IMR-90 (cell line): ENCODE measurements around the gene TCP1. TPM values are rescaled to one million over a fixed set of nuclear protein-coding genes. Genes with fewer than 3 reads are reported as not detected.

Experiments used
- ATAC-seq: fragments of 200-7000 bp; cut with Tn5 transposase; 2 replicates; pipeline ENCODE4 v1.9.1; 2020; ENCODE audit warnings: low read depth, mild to moderate bottlenecking, moderate library complexity
- BruUV-seq: library from RNA; stranded (reverse); fragments of 400-500 nt; replicated peaks from 2 replicates; lab custom pipeline; 2021; lab: Mats Ljungman, UMichigan
- CTCF ChIA-PET: fragments of 300-600 bp; formaldehyde crosslinking; extraction: SDS; loops from one replicate; lab custom pipeline; 2021; ENCODE audit warnings: antibody characterized with exemption; lab: Yijun Ruan, JAX
- POLR2A ChIA-PET: fragments of 300-600 bp; sonication (Branson Sonifier 250); formaldehyde crosslinking; loops from one replicate; lab custom pipeline; 2022; ENCODE audit warnings: antibody characterized with exemption; ENCODE audit not compliant: unreplicated experiment; lab: Charles Lee
- DNase-seq: peaks from one replicate; pipeline ENCODE4 v3.0.0; 2013
- H2AFZ ChIP-seq: replicated peaks from 2 replicates; pipeline ENCODE3; 2013; ENCODE audit warnings: low read length, mild to moderate bottlenecking; ENCODE audit not compliant: poor library complexity
- H2AK5ac ChIP-seq: 2 replicates; pipeline ENCODE4 v1.6.1; 2013; ENCODE audit warnings: low read depth, low read length, inconsistent platforms
- H2AK9ac ChIP-seq: replicated peaks from 2 replicates; pipeline ENCODE3; 2013; ENCODE audit warnings: mild to moderate bottlenecking, low read depth, low read length, moderate library complexity; ENCODE audit not compliant: poor library complexity
- H2BK120ac ChIP-seq: 2 replicates; pipeline ENCODE4 v1.6.1; 2013; ENCODE audit warnings: low read depth, low read length, inconsistent platforms
- H2BK15ac ChIP-seq: 3 replicates; pipeline ENCODE4 v1.6.1; 2013; ENCODE audit warnings: low read depth, low read length, inconsistent platforms
- H2BK20ac ChIP-seq: 2 replicates; pipeline ENCODE4 v1.6.1; 2013; ENCODE audit warnings: low read depth, mild to moderate bottlenecking, inconsistent platforms, low read length, moderate library complexity
- H2BK5ac ChIP-seq: 2 replicates; pipeline ENCODE4 v1.6.1; 2013; ENCODE audit warnings: mild to moderate bottlenecking, low read depth, low read length, inconsistent platforms; ENCODE audit not compliant: poor library complexity, severe bottlenecking
- H3K14ac ChIP-seq: replicated peaks from 2 replicates; pipeline ENCODE4 v1.6.1; 2013; ENCODE audit warnings: low read depth, low read length, inconsistent platforms
- H3K18ac ChIP-seq: 2 replicates; pipeline ENCODE4 v1.6.1; 2013; ENCODE audit warnings: low read depth, low read length, control low read depth
- H3K23ac ChIP-seq: 2 replicates; pipeline ENCODE4 v1.6.1; 2013; ENCODE audit warnings: low read depth, low read length, inconsistent platforms
- H3K27ac ChIP-seq: 2 replicates; pipeline ENCODE4 v1.5.1; 2013; ENCODE audit warnings: mild to moderate bottlenecking, control low read depth, low read length; ENCODE audit not compliant: insufficient read depth
- H3K27me3 ChIP-seq: 2 replicates; pipeline ENCODE4 v1.6.1; 2013; ENCODE audit warnings: low read length; ENCODE audit not compliant: control insufficient read depth, insufficient read depth
- H3K36me3 ChIP-seq: 2 replicates; pipeline ENCODE4 v1.6.1; 2013; ENCODE audit warnings: low read length, mixed read lengths; ENCODE audit not compliant: control insufficient read depth, insufficient read depth
- H3K4ac ChIP-seq: 2 replicates; pipeline ENCODE4 v1.6.1; 2013; ENCODE audit warnings: low read depth, low read length, inconsistent platforms
- H3K4me1 ChIP-seq: 2 replicates; pipeline ENCODE4 v1.6.1; 2013; ENCODE audit warnings: low read length, mixed read lengths; ENCODE audit not compliant: control insufficient read depth, insufficient read depth
- H3K4me2 ChIP-seq: 2 replicates; pipeline ENCODE4 v1.6.1; 2013; ENCODE audit warnings: low read depth, mild to moderate bottlenecking, control low read depth, low read length, moderate library complexity
- H3K4me3 ChIP-seq: 2 replicates; pipeline ENCODE4 v1.5.1; 2013; ENCODE audit warnings: low read depth, mild to moderate bottlenecking, control low read depth, low read length, moderate library complexity; ENCODE audit not compliant: insufficient read depth
- H3K56ac ChIP-seq: 2 replicates; pipeline ENCODE4 v1.6.1; 2013; ENCODE audit warnings: low read length, inconsistent platforms; ENCODE audit not compliant: insufficient read depth; ENCODE audit errors: extremely low read depth
- H3K79me1 ChIP-seq, 2 experiments: 2 replicates each; pipeline ENCODE4 v1.6.1; 2013; ENCODE audit warnings: low read length in 2 of 2, inconsistent platforms in 1 of 2, low read depth in 1 of 2
- H3K9ac ChIP-seq: 2 replicates; pipeline ENCODE4 v1.6.1; 2013; ENCODE audit warnings: low read depth, low read length, control low read depth
- H3K9me1 ChIP-seq: 2 replicates; pipeline ENCODE4 v1.6.1; 2013; ENCODE audit warnings: low read length, inconsistent platforms; ENCODE audit not compliant: insufficient read depth
- H3K9me3 ChIP-seq: 2 replicates; pipeline ENCODE4 v1.6.1; 2013; ENCODE audit warnings: low read length; ENCODE audit not compliant: control insufficient read depth, insufficient read depth
- H4K20me1 ChIP-seq: 2 replicates; pipeline ENCODE4 v1.6.1; 2013; ENCODE audit warnings: low read length, inconsistent platforms; ENCODE audit not compliant: insufficient read depth
- H4K5ac ChIP-seq: 2 replicates; pipeline ENCODE4 v1.6.1; 2013; ENCODE audit warnings: mild to moderate bottlenecking, low read depth, low read length, control low read depth
- H4K8ac ChIP-seq, 2 experiments: 2 replicates each; pipeline ENCODE4 v1.6.1; 2013; ENCODE audit warnings: low read depth in 2 of 2, low read length in 2 of 2, control low read depth in 1 of 2, inconsistent platforms in 1 of 2
- H4K91ac ChIP-seq: 2 replicates; pipeline ENCODE4 v1.6.1; 2013; ENCODE audit warnings: low read depth, low read length, inconsistent platforms; ENCODE audit not compliant: insufficient read depth
- BHLHE40 ChIP-seq: fragments of 150-350 bp; IDR thresholded peaks from 2 replicates; pipeline ENCODE4 v1.6.1; 2016; ENCODE audit warnings: mild to moderate bottlenecking, low read depth, low read length
- CEBPB ChIP-seq: IDR thresholded peaks from 2 replicates; pipeline ENCODE4 v1.6.1; 2012; ENCODE audit warnings: low read depth, low read length, improper control_type of control experiment
- CHD1 ChIP-seq: IDR thresholded peaks from 2 replicates; pipeline ENCODE4 v1.6.1; 2012; ENCODE audit warnings: low read depth, low read length, improper control_type of control experiment
- FOS ChIP-seq: fragments of 150-350 bp; IDR thresholded peaks from 2 replicates; pipeline ENCODE4 v1.6.1; 2016; ENCODE audit warnings: low read depth, low read length
- MAFK ChIP-seq: IDR thresholded peaks from 2 replicates; pipeline ENCODE4 v1.6.1; 2012; ENCODE audit warnings: low read depth, low read length, improper control_type of control experiment
- MAZ ChIP-seq: IDR thresholded peaks from 2 replicates; pipeline ENCODE4 v1.6.1; 2012; ENCODE audit warnings: low read depth, mild to moderate bottlenecking, low read length, improper control_type of control experiment, moderate library complexity, borderline replicate concordance
- MXI1 ChIP-seq: IDR thresholded peaks from 2 replicates; pipeline ENCODE4 v1.6.1; 2012; ENCODE audit warnings: low read depth, mild to moderate bottlenecking, low read length, moderate library complexity, borderline replicate concordance
- NFE2L2 ChIP-seq: fragments of 150-350 bp; IDR thresholded peaks from 2 replicates; pipeline ENCODE4 v1.6.1; 2016; ENCODE audit warnings: low read depth, mild to moderate bottlenecking, low read length
- POLR2A ChIP-seq: IDR thresholded peaks from 2 replicates; pipeline ENCODE4 v1.6.1; 2012; ENCODE audit warnings: mild to moderate bottlenecking, low read depth, low read length
- RAD21 ChIP-seq: IDR thresholded peaks from 2 replicates; pipeline ENCODE4 v1.6.1; 2012; ENCODE audit warnings: low read length, improper control_type of control experiment
- RCOR1 ChIP-seq: IDR thresholded peaks from 2 replicates; pipeline ENCODE4 v1.6.1; 2012; ENCODE audit warnings: mild to moderate bottlenecking, low read length, improper control_type of control experiment; ENCODE audit not compliant: insufficient replicate concordance
- RFX5 ChIP-seq: IDR thresholded peaks from 2 replicates; pipeline ENCODE4 v1.8.0; 2012; ENCODE audit warnings: low read depth, mild to moderate bottlenecking, low read length, moderate library complexity
- SMC3 ChIP-seq: fragments of 150-350 bp; IDR thresholded peaks from 2 replicates; pipeline ENCODE4 v1.6.1; 2016; ENCODE audit warnings: low read depth, mild to moderate bottlenecking, antibody characterized with exemption, low read length, moderate library complexity
- WGBS, 2 experiments: methylation state at CpG; one replicate each; pipeline versions ENCODE4 v1.1.5 to v1.1.7; 2013; ENCODE audit warnings: missing lambda C conversion rate in 2 of 2; ENCODE audit not compliant: insufficient read length in 1 of 2; ENCODE audit errors: extremely low coverage in 2 of 2; 5-methylcytosine and 5-hydroxymethylcytosine counted together
- dilution Hi-C: fragments of 300-500 bp; cut with HindIII; formaldehyde crosslinking; loops from one replicate; pipeline ENCODE4 v1.14.3; 2018; ENCODE audit warnings: low sequenced_read_pairs; ENCODE audit not compliant: unreplicated experiment
- in situ Hi-C: fragments of 300-500 bp; cut with MboI; formaldehyde crosslinking; loops from 3 replicates; pipeline ENCODE4 v1.14.3; 2019; ENCODE audit warnings: low sequenced_read_pairs, inconsistent platforms, mixed read lengths
- intact Hi-C: fragments of 100-400 bp; cut with micrococcal nuclease; formaldehyde crosslinking; loops from 2 replicates; pipeline ENCODE4 v1.10.0; 2022
- polyA plus RNA-seq, 3 experiments: library from polyadenylated mRNA; depleted of rRNA; stranded (reverse); fragments of >200 nt; gene quantifications; 2 replicates each; pipeline ENCODE4 v1.2.3, GENCODE V29; 2012; ENCODE audit warnings: low replicate concordance in 1 of 3
- total RNA-seq: library from RNA; depleted of rRNA; stranded (reverse); fragments of >200 nt; gene quantifications from 2 replicates; pipeline ENCODE4 v1.2.3, GENCODE V29; 2012
- TF ChIP-seq, protein P1 (sequence below): conservative IDR thresholded peaks from 2 replicates; pipeline ENCODE4 v1.5.1; 2012; ENCODE audit warnings: mild to moderate bottlenecking, low read depth, low read length, improper control_type of control experiment
- TF ChIP-seq, protein P2 (sequence below): fragments of 150-350 bp; IDR thresholded peaks from 2 replicates; pipeline ENCODE4 v1.6.1; 2017; ENCODE audit warnings: mild to moderate bottlenecking, antibody characterized with exemption, low read length, low read depth
- TF ChIP-seq, protein P3 (sequence below): fragments of 150-350 bp; IDR thresholded peaks from 2 replicates; pipeline ENCODE4 v1.6.1; 2016; ENCODE audit warnings: low read depth, mild to moderate bottlenecking, low read length, moderate library complexity, borderline replicate concordance

TCP1 gene
- total and polyA plus RNA-seq, 2 of the 4 experiments (the other 2 are of a cell fraction), result 119 to 576 TPM

DNA sequence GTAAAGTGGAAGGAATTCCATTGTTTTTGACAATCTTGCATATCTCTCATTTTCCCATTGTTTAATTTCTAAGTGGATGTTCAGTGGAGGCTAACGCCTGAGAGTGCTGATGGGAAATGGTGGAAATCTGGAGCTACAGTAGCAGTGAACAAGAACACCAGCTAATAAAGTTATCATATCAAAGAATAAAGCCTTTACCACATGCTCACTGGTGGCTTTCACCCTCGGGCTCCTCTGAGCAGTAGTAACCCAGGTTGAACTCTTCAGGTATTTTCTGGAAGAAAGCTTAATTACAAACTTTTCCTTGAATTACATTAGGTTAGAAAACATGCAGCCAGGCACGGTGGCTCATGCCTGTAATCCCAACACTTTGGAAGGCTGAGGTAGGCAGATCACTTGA is 38.0 kb downstream of the TCP1 start:
- ChIA-PET POLR2A (no interaction called here), CTCF (interaction anchor here (1.1 kb wide), 1 partner anchor 12 kb away, joined by 4 read pairs; no protein-coding TSS in a partner anchor)
- in situ Hi-C loops, result no loop called here
- Histone ChIP-seq H2BK120ac (no peak overlapping the region), H3K23ac (no peak overlapping the region), H2BK5ac (no peak overlapping the region), H3K36me3 (peaks cover 45% of the 10 kb centered on the region), H2BK20ac (no peak overlapping the region), H2AK9ac (no peak overlapping the region), H3K9me1 (peaks cover 4% of the 10 kb centered on the region; the same call in 1 of the 2 replicates), H3K4me1 (no peaks in the 10 kb centered on the region), H4K20me1 (peaks cover 9% of the 10 kb centered on the region), H3K4me3 (no peak overlapping the region), H3K4me2 (no peak overlapping the region), H3K9me3 (no peaks in the 10 kb centered on the region), H4K5ac (no peak overlapping the region), H3K56ac (no peak overlapping the region), H3K18ac (no peak overlapping the region), H3K9ac (no peak overlapping the region), H4K91ac (no peak overlapping the region), H3K27me3 (no peaks in the 10 kb centered on the region), H3K79me1 (peaks cover 22 to 32% of the 10 kb centered on the region in 2 experiments), H3K27ac (no peak overlapping the region), H4K8ac (no peak overlapping the region), H2BK15ac (no peak overlapping the region), H2AK5ac (no peak overlapping the region), H3K14ac (no peak overlapping the region), H2AFZ (no peak overlapping the region), H3K4ac (no peak overlapping the region)
- DNase-seq, result no peak
- no TSS peak for BruUV-seq
- no peak for TF ChIP-seq CEBPB
- TF ChIP-seq MXI1, result no peak
- TF ChIP-seq, protein P1, sequence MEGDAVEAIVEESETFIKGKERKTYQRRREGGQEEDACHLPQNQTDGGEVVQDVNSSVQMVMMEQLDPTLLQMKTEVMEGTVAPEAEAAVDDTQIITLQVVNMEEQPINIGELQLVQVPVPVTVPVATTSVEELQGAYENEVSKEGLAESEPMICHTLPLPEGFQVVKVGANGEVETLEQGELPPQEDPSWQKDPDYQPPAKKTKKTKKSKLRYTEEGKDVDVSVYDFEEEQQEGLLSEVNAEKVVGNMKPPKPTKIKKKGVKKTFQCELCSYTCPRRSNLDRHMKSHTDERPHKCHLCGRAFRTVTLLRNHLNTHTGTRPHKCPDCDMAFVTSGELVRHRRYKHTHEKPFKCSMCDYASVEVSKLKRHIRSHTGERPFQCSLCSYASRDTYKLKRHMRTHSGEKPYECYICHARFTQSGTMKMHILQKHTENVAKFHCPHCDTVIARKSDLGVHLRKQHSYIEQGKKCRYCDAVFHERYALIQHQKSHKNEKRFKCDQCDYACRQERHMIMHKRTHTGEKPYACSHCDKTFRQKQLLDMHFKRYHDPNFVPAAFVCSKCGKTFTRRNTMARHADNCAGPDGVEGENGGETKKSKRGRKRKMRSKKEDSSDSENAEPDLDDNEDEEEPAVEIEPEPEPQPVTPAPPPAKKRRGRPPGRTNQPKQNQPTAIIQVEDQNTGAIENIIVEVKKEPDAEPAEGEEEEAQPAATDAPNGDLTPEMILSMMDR, result no peak
- TF ChIP-seq SMC3, result no peak
- TF ChIP-seq POLR2A, result no peak
- no peak for TF ChIP-seq MAZ
- TF ChIP-seq, protein P2, sequence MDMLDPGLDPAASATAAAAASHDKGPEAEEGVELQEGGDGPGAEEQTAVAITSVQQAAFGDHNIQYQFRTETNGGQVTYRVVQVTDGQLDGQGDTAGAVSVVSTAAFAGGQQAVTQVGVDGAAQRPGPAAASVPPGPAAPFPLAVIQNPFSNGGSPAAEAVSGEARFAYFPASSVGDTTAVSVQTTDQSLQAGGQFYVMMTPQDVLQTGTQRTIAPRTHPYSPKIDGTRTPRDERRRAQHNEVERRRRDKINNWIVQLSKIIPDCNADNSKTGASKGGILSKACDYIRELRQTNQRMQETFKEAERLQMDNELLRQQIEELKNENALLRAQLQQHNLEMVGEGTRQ, result no peak
- TF ChIP-seq NFE2L2, result no peak
- TF ChIP-seq, protein P3, sequence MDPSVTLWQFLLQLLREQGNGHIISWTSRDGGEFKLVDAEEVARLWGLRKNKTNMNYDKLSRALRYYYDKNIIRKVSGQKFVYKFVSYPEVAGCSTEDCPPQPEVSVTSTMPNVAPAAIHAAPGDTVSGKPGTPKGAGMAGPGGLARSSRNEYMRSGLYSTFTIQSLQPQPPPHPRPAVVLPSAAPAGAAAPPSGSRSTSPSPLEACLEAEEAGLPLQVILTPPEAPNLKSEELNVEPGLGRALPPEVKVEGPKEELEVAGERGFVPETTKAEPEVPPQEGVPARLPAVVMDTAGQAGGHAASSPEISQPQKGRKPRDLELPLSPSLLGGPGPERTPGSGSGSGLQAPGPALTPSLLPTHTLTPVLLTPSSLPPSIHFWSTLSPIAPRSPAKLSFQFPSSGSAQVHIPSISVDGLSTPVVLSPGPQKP, result no peak
- no peak for TF ChIP-seq RCOR1
- no peak for TF ChIP-seq CHD1
- TF ChIP-seq RFX5, result no peak
- no peak for TF ChIP-seq BHLHE40
- no peak for TF ChIP-seq MAFK
- no peak for TF ChIP-seq FOS
- no peak for TF ChIP-seq RAD21
- intact Hi-C loops, result no loop called here
- WGBS, 2 experiments, result no CpG with 5 or more reads among the region's 3 CpGs
- ATAC-seq, result no peak
- dilution Hi-C loops, result no loop called here
